Sigmoid colon (tissue), 7 donors: ENCODE results near the gene CERS6. TPM values are rescaled to one million over a fixed set of nuclear protein-coding genes. Genes with fewer than 3 reads are reported as not detected.

ENCODE experiments used
- DNase-seq: peaks from one replicate; pipeline ENCODE4 v3.0.0-alpha.2; 2019
- H3K27ac ChIP-seq, 4 donors: fragments of 200-600 bp; sonication (generic); one replicate each; pipeline ENCODE4 v1.5.1; 2016 to 2019; ENCODE audit warnings: mild to moderate bottlenecking in 1 of 4
- H3K27me3 ChIP-seq, 3 donors: fragments of 200-600 bp; sonication (generic); one replicate each; pipeline ENCODE4 v1.5.1; 2019; ENCODE audit warnings: mild to moderate bottlenecking in 1 of 3
- H3K36me3 ChIP-seq, 4 donors: fragments of 200-600 bp; sonication (generic); one replicate each; pipeline ENCODE4 v1.5.1; 2016 to 2019
- H3K4me1 ChIP-seq, 4 donors: fragments of 200-600 bp; sonication (generic); one replicate each; pipeline ENCODE4 v1.5.1; 2017 to 2019
- H3K4me3 ChIP-seq, 4 donors: fragments of 200-600 bp; sonication (generic); one replicate each; pipeline ENCODE4 v1.5.1; 2017 to 2019; ENCODE audit warnings: mild to moderate bottlenecking in 2 of 4, moderate library complexity in 1 of 4
- H3K9me3 ChIP-seq, 4 donors: fragments of 200-600 bp in 3 of 4; sonication (generic) in 3 of 4; one replicate each; pipeline versions ENCODE4 v1.5.1 to v1.6.1; 2013 to 2019
- CTCF ChIP-seq, 4 experiments: fragments of 450-650 bp in 3 of 4; fragments of 200-600 bp in 1 of 4; IDR thresholded peaks; one replicate each; pipeline ENCODE4 v1.5.1; 2016 to 2019; ENCODE audit warnings: antibody characterized with exemption in 4 of 4, mild to moderate bottlenecking in 3 of 4, moderate library complexity in 2 of 4
- EP300 ChIP-seq, 4 donors: sonication (generic); formaldehyde crosslinking; IDR thresholded peaks; one replicate each; pipeline ENCODE4 v1.6.1; 2017; ENCODE audit warnings: antibody characterized with exemption in 4 of 4
- POLR2A ChIP-seq, 2 donors: fragments of 450-650 bp; IDR thresholded peaks; one replicate each; pipeline ENCODE4 v1.6.1; 2016; ENCODE audit warnings: antibody characterized with exemption in 2 of 2, mild to moderate bottlenecking in 2 of 2, moderate library complexity in 2 of 2
- POLR2AphosphoS5 ChIP-seq, 4 donors: sonication (generic); formaldehyde crosslinking; IDR thresholded peaks; one replicate each; pipeline ENCODE4 v1.6.1; 2017; ENCODE audit warnings: antibody characterized with exemption in 4 of 4
- WGBS, 2 donors: extraction: QIAGEN DNeasy Blood & Tissue Kit; methylation state at CpG; one replicate each; pipeline ENCODE4 v1.1.7; 2013; 5-methylcytosine and 5-hydroxymethylcytosine counted together
- intact Hi-C: fragments of 100-400 bp; cut with DNase I; formaldehyde crosslinking; loops from one replicate; pipeline ENCODE4 v1.15.1; 2023
- polyA plus RNA-seq, 3 donors: library from polyadenylated mRNA; stranded (reverse); fragments of 200-250 nt; gene quantifications; one replicate each; pipeline ENCODE4 v1.2.3, GENCODE V29; 2013
- total RNA-seq, 4 donors: library from RNA; depleted of rRNA; stranded (reverse); fragments of >200 nt; gene quantifications; one replicate each; pipeline ENCODE4 v1.1.0, GENCODE V29; 2016
- donor health status: healthy with polysubstance abuse.
- donor health status: Bipolar disorder and iron deficiency.
- donor health status: healthy.

Gene CERS6
- total and polyA plus RNA-seq, 7 donors, result 4.4 to 21.0 (median 11.2) TPM

GRCh38 chr2:168585700-168586099 lies 129.6 kb downstream of the CERS6 start:
- WGBS, 2 donors, result 90 to 95% methylated on average over 4 of the region's 4 CpGs
- Histone ChIP-seq H3K27ac (no peak overlapping the region), H3K27me3 (no peaks in the 10 kb centered on the region), H3K36me3 (no peaks in the 10 kb centered on the region), H3K4me3 (no peak overlapping the region), H3K9me3 (no peaks in the 10 kb centered on the region), H3K4me1 (peaks cover 0 to 17% (median 3%) of the 10 kb centered on the region in 4 donors)
- no peak for DNase-seq
- intact Hi-C loops, result no loop called here
- TF ChIP-seq EP300 (IDR thresholded peaks at IDR 0.05), result no peak
- TF ChIP-seq POLR2A (IDR thresholded peaks at IDR 0.05), result no peak
- TF ChIP-seq CTCF (IDR thresholded peaks at IDR 0.05), result no peak
- TF ChIP-seq POLR2AphosphoS5 (IDR thresholded peaks at IDR 0.05), result no peak

- Histone ChIP-seq H3K9me3 (no peaks in the 10 kb centered on the region), H3K4me3 (no peak overlapping the region), H3K36me3 (no peaks in the 10 kb centered on the region), H3K4me1 (peaks cover 0 to 17% (median 3%) of the 10 kb centered on the region in 4 donors), H3K27ac (peak overlapping the region in 2 of 4 donors; percentile 23 to 47), H3K27me3 (no peaks in the 10 kb centered on the region)
- no peak for DNase-seq
- TF ChIP-seq POLR2AphosphoS5 (IDR thresholded peaks at IDR 0.05) (peak in 3 of 4 donors; percentile 38 to 54 (median 46)), POLR2A (IDR thresholded peaks at IDR 0.05) (no peak)
- intact Hi-C loops, result no loop called here
- 89 to 91% methylated on average over 2 of the region's 2 CpGs for WGBS, 2 donors
Measured at GRCh38 chr2:168587307-168587706, 131.2 kb downstream of the CERS6 start.

GRCh38 chr2:168589236-168590211 lies 133.5 kb downstream of the CERS6 start:
- Histone ChIP-seq H3K9me3 (no peaks in the 10 kb centered on the region), H3K36me3 (no peaks in the 10 kb centered on the region), H3K4me3 (no peak overlapping the region), H3K27ac (no peak overlapping the region), H3K4me1 (peaks cover 0 to 7% (median 0%) of the 10 kb centered on the region in 4 donors), H3K27me3 (no peaks in the 10 kb centered on the region)
- no peak for DNase-seq
- intact Hi-C loops, result no loop called here
- 64 to 75% methylated on average over 5 of the region's 5 CpGs for WGBS, 2 donors
- TF ChIP-seq POLR2AphosphoS5 (IDR thresholded peaks at IDR 0.05), result no peak
- no peak for TF ChIP-seq EP300 (IDR thresholded peaks at IDR 0.05)
- TF ChIP-seq POLR2A (IDR thresholded peaks at IDR 0.05), result no peak
- TF ChIP-seq CTCF (IDR thresholded peaks at IDR 0.05), result no peak

- Histone ChIP-seq H3K36me3 (no peaks in the 10 kb centered on the region), H3K9me3 (no peaks in the 10 kb centered on the region), H3K27ac (no peak overlapping the region), H3K4me1 (peaks cover 0 to 5% (median 0%) of the 10 kb centered on the region in 4 donors), H3K27me3 (no peaks in the 10 kb centered on the region), H3K4me3 (no peak overlapping the region)
- DNase-seq, result no peak
- WGBS, 2 donors, result 88 to 89% methylated on average over 3 of the region's 3 CpGs
- TF ChIP-seq POLR2AphosphoS5 (IDR thresholded peaks at IDR 0.05), result no peak
- TF ChIP-seq EP300 (IDR thresholded peaks at IDR 0.05), result no peak
- TF ChIP-seq POLR2A (IDR thresholded peaks at IDR 0.05), result no peak
- TF ChIP-seq CTCF (IDR thresholded peaks at IDR 0.05), result no peak
- intact Hi-C loops, result no loop called here
Measured at GRCh38 chr2:168592181-168592831, 136.2 kb downstream of the CERS6 start.

- 89% methylated on average over 1 of the region's 1 CpG for WGBS, 2 donors
- Histone ChIP-seq H3K4me1 (no peaks in the 10 kb centered on the region), H3K4me3 (no peak overlapping the region), H3K27ac (no peak overlapping the region), H3K9me3 (no peaks in the 10 kb centered on the region), H3K36me3 (no peaks in the 10 kb centered on the region), H3K27me3 (no peaks in the 10 kb centered on the region)
- DNase-seq, result no peak
- intact Hi-C loops, result no loop called here
- TF ChIP-seq EP300 (IDR thresholded peaks at IDR 0.05) (no peak), CTCF (IDR thresholded peaks at IDR 0.05) (no peak), POLR2AphosphoS5 (IDR thresholded peaks at IDR 0.05) (no peak), POLR2A (IDR thresholded peaks at IDR 0.05) (no peak)
Measured at GRCh38 chr2:168593713-168594112, 137.6 kb downstream of the CERS6 start.
